ENCODE measurements around the gene WNT7B.

WNT7B gene

DNA sequence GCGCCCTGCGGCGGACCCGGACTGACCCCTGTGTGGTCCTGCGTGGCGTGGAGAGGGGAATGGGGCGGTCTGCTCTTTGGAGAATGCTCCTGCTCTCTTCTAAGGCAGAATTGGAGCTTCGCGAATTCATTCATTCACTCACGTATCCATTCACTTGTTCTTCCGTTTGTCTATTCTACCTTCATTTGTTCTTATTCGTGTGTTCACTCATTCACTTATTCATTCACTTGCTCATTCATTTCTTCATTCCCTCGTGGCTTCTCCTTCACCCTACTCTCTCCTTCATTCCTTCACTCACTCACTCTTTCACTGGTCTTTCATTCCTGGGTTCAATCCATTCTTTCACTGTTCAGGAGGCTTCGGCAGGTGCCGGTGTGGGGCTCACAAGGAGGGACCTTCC is 69.6 kb downstream of the WNT7B start:
- no peak for DNase-seq (ENCODE audit: low read depth, low spot score)

GRCh38 chr22:45906946-45907345 is 70.0 kb downstream of the WNT7B start:
- no peak for DNase-seq (ENCODE audit: low read depth, low spot score)

DNA sequence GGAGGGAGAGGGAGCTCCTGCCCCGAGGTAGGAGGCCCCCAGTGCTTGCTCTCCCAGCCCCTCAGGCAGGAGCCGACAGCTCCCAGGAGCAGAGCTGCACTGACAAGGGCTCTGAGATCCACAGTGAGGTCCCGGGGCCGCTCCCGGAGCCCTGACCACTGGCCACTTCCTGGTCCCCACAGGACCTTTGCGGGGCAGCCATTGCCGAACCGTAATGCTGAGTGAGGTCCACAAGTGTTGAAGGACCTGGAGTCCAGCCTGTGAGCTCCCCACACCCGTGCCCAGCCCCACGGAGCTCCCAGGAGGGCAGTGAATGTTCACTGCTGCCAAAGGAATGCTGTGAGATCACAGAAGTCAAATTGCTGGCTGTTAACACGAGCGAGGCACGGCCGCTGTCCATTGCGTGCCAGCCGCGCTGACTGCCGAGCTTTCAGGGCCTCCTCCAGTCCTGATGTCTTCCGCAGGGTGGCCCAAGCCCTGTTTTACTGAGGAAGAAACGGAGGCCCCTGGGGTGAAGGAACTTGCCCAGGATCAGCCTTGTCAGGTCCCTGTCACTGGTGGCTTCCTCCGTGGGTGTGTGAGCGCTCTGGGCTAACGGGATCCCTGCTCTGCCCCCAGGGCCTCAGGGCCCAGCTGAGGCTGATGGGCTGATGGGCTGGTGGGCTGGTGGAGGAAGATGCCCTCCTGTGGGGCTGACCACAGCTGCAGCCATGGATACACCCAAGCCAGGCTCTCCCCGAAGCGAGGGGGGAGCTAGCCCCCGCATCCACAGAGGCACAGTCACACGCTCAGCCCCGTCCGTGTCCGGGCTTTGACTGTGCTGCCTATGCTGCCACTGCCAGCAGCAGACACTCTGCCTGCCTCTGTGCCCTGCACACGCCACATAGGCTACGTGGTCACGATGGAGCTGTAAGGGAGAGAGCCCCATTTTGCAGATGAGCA is 70.8 kb downstream of the WNT7B start:
- no peak for DNase-seq (ENCODE audit: low read depth, low spot score)

GRCh38 chr22:45905326-45905923 is 71.5 kb downstream of the WNT7B start:
- DNase-seq (ENCODE audit: low read depth, low spot score) = no peak

DNA sequence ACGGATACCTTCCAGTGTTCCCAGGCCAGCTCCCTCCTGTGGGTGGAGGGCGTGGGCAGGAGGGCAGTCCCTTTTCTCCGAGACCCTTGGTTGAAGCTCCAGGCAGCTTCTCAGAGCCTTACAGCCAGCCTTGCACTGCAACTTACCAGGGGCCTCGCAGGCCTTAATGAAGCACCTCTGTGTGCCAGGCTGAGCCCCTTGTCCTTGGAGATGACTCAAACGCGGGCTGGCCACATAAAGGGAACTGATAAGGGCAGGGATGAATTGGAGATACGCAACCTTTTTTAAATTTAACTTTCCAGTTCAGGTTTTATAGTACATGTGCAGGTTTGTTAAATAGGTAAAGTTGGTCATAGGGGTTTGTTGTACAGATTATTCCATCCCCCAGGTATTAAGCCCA is 72.7 kb downstream of the WNT7B start:
- no peak for DNase-seq (ENCODE audit: low read depth, low spot score)

GRCh38 chr22:45903355-45904135 is 73.4 kb downstream of the WNT7B start:
- no peak for DNase-seq (ENCODE audit: low read depth, low spot score)

- DNase-seq (ENCODE audit: low read depth, low spot score) = no peak
These were observed 79.2 kb downstream of the WNT7B start for GRCh38 chr22:45897736-45898135.

DNA sequence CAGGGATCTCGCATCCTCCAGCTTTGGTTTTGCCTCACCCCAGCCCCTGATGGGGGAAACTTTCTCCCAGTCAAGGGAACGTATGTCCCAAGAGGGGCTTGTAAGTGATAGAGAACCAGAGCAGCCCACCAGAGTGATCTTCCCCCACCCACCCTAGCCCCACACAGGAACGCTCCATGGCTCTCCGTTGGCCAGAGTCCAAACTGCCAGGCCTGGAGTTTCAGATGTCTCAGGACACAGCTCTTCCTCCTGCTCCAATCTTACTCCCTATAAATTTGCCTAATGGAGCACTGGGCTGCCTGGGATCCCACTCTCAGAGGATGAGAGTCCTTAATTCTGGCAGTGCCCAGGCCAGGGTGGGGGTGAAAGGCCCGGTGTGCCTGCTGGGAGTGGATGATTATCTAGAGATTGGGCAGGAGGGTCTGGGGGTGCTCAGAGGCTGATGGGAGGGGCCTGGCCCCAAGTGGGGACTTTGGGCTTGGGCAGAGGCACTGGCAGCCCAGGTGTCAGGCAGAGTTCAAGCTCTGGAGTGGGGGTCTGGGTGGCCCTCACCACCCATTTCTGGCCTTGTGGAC is 79.9 kb downstream of the WNT7B start:
- no peak for DNase-seq (ENCODE audit: low read depth, low spot score)

- no peak for DNase-seq (ENCODE audit: low read depth, low spot score)
These were observed 80.6 kb downstream of the WNT7B start for GRCh38 chr22:45896153-45896951.

DNA sequence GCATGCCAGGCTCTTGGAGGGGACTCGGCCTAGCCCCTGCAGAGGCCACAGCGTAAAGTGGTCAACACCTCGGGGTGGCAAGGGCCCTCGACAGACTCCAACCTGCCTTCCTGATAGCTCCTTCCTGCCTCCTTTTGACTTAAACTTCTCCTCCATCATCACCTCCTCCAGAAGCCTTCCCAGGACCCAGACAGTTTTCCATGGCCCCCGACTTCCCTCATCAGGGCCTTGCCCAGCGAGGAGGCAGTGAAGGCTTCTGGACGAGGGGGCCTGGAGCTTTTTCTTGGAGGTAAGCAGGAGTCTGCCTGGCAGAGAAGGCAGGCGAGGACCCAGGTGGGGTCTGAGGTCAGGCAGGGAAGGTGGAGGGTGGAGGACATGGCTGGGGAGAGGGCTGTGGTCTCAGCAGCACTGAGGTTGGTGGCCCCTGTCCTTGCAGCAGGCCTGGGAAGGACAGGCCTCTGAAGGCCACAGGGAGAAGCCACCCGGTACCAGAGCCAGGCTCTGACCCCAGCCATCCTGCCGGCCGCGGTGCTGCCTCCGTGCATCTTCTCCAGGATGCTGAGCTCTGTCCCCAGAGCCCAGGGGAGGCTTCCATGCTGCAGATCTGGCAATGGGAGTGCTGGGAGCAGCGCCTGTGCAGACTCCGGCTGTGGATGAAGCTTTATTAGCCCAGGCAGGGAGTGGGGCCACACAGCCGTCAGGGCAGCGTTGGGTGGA is 81.4 kb downstream of the WNT7B start:
- DNase-seq (ENCODE audit: low read depth, low spot score) = no peak

DNA sequence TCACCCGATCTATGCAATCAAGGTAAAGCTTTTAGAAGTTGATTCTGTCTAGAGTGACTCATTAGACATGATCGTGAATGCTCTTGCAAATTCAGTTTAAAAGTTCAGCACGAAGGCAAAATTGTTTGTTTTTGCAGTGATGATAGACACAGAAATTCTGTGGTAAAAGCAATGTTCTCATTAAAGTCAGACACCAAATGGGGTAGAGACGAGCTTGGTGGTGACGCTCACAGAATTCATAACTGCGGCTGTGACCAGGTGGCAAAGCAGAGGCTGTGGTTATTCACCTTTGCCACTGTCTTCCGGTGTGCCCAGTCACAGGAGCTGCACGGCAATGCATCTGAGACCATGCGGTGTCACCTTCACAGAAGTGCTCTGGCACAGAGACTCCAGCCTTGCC is 83.4 kb downstream of the WNT7B start:
- no peak for DNase-seq (ENCODE audit: low read depth, low spot score)

- no peak for DNase-seq (ENCODE audit: low read depth, low spot score)
These were observed 84.1 kb downstream of the WNT7B start for GRCh38 chr22:45892681-45893461.

GRCh38 chr22:45891996-45892621 is 84.9 kb downstream of the WNT7B start:
- DNase-seq (ENCODE audit: low read depth, low spot score) = no peak

DNA sequence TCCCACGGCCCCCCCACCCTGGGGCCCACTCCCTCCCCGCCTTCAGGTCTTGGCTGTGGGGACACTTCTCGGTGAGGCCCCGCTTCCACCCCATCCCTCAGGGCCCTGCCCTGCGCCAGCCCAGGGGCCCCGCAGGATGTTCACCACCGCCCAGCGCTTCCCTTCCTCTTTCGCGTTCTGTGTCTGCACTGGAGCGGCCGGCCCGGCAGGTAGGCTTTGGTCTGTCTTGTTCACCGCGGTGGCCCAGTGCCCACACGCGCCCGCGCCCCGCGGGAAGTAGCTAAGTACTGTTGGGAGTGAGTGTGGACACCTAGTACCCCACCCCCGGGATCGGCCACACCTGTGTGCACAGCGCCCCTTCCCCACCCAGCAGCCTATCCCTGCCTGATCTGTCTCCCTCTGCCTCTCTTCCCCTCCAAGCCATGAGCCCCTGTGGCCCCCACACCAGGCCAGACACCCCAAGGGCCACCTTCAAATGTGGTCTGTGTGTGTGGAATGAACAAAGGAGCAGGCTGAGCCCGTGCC is 85.4 kb downstream of the WNT7B start:
- DNase-seq (ENCODE audit: low read depth, low spot score) = no peak

DNA sequence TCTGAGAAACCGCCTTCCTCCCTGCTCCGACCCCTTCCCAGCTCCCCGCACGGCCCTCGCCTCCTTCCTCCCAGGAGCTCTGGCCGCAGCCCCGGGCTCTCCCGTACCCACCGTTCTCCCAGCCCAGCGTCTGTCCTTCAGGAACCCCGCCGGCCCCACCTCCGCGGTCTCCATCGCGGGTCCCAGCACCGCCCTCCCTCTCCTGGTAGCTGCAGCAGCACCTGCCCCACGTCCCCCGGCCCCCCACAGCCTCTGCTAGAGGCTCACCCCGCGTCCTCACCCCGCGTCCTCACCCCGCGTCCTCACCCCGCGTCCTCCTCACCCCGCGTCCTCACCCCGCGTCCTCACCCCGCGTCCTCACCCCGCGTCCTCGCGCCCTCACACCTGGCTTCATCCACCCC is 85.9 kb downstream of the WNT7B start:
- no peak for DNase-seq (ENCODE audit: low read depth, low spot score)

GRCh38 chr22:45890351-45890635 is 86.7 kb downstream of the WNT7B start:
- no peak for DNase-seq (ENCODE audit: low read depth, low spot score)

DNA sequence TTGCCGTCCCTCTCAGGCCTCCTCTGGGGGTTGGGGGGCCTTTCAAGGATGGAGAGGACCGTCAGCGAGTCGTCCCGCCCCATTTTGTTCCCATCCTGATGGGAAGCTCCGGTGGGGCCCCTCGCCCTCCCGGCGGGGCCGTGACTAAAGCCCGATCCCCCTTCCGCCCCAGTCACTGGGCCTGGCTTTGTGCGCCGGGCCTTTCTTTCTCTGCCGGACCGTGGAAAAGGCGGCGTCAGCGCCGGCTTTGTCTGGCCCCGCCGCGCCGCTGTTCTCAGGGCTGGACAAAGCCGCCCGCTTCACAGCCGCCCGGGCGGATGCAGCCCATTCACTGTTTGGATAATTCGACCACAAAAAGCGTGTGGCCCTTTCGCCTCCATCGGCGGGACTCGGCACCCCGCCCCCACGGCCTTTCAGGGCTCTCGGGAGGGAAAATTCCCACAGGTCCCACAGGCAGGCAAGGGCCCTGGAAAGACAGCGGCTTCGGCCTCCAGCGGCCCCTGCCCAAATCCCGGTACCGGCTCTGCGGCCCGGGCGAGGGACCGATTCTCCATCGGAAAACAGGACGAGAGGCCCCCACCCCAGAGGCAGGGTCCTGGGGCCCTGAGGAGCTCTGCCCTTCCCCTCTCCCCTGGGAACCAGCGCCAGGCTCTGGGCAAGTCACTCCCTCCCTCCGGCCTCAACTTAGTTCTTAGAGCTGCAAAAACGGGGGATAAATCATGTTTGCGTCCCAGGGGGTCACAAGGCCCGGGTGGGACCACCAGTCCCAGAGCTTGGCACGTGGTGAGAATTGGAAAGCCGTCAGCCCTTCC is 87.2 kb downstream of the WNT7B start:
- no peak for DNase-seq (ENCODE audit: low read depth, low spot score)

DNA sequence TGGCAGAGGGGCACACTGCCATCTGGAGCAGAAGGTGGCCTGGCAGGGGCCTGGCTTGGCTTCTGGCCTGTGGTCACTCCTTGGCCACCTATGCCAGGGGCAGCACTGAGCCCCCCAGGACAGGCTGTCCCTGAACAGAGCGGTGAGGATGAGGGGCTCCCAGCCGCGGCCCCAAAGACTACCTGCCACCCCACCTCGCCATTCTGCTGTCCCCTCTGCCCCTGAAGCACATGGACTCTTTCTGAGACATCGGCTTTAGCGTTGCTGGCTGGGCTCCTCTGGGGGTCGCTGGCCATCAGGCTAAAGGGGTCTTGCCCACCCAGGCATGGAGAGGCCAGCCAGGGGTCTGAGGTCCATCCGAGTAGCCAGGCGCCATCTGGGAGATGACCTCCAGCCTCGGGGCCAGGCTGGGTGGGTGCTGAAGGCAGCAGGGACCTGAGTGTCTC is 87.8 kb downstream of the WNT7B start:
- no peak for DNase-seq (ENCODE audit: low read depth, low spot score)
